GM12878 (cell line): ENCODE results near the gene GABARAPL2. TPM values are rescaled to one million over a fixed set of nuclear protein-coding genes. Genes with fewer than 3 reads are reported as not detected.

Experiments used
- CEBPB ChIP-seq, 2 experiments: fragments of 150-350 bp in 1 of 2; IDR thresholded peaks; 2 replicates each; pipeline ENCODE4 v1.6.1; 2012 to 2014; ENCODE audit warnings: low read depth in 2 of 2, low read length in 2 of 2, borderline replicate concordance in 1 of 2, inconsistent platforms in 1 of 2
- CHD1 ChIP-seq: IDR thresholded peaks from 2 replicates; pipeline ENCODE4 v1.6.1; 2012; ENCODE audit warnings: low read depth, low read length, improper control_type of control experiment
- E4F1 ChIP-seq: fragments of 450-650 bp; IDR thresholded peaks from 2 replicates; pipeline ENCODE4 v1.6.1; 2018; ENCODE audit warnings: borderline replicate concordance, mild to moderate bottlenecking; ENCODE audit not compliant: partially characterized antibody
- ETV6 ChIP-seq, 2 experiments: fragments of 450-650 bp in 1 of 2; IDR thresholded peaks in 1 of 2; conservative IDR thresholded peaks in 1 of 2; 2 replicates each; pipeline ENCODE4 v1.6.1; 2014; ENCODE audit warnings: antibody characterized with exemption in 1 of 2, borderline replicate concordance in 1 of 2, low read depth in 1 of 2, mild to moderate bottlenecking in 1 of 2, moderate library complexity in 1 of 2
- FOXK2 ChIP-seq: fragments of 450-650 bp; IDR thresholded peaks from 2 replicates; pipeline ENCODE4 v1.6.1; 2017; ENCODE audit warnings: mild to moderate bottlenecking, moderate library complexity
- GABPA ChIP-seq: IDR thresholded peaks from 2 replicates; pipeline ENCODE4 v1.6.1; 2014; ENCODE audit warnings: antibody characterized with exemption, low read depth, mild to moderate bottlenecking, inconsistent platforms
- HDAC2 ChIP-seq: fragments of 200-600 bp; sonication (generic); IDR thresholded peaks from 2 replicates; pipeline ENCODE4 v1.6.1; 2017
- HDAC6 ChIP-seq: fragments of 200-600 bp; sonication (generic); IDR thresholded peaks from one replicate; pipeline ENCODE4 v1.8.0; 2017; ENCODE audit warnings: antibody characterized with exemption; ENCODE audit not compliant: unreplicated experiment
- HSF1 ChIP-seq: fragments of 150-350 bp; IDR thresholded peaks from 2 replicates; pipeline ENCODE4 v1.6.1; 2014; ENCODE audit warnings: mild to moderate bottlenecking, low read depth, low read length
- IKZF1 ChIP-seq: fragments of 450-650 bp; conservative IDR thresholded peaks from 2 replicates; pipeline ENCODE4 v1.6.1; 2017; ENCODE audit warnings: antibody characterized with exemption, mild to moderate bottlenecking
- KAT2A ChIP-seq: conservative IDR thresholded peaks from 2 replicates; pipeline ENCODE4 v1.6.1; 2011; ENCODE audit warnings: low read depth, low read length; ENCODE audit not compliant: control insufficient read depth
- MEF2A ChIP-seq: IDR thresholded peaks from 2 replicates; pipeline ENCODE4 v1.6.1; 2011; ENCODE audit warnings: low read depth, mild to moderate bottlenecking, low read length, moderate library complexity; ENCODE audit not compliant: insufficient read depth
- MTA3 ChIP-seq: IDR thresholded peaks from 2 replicates; pipeline ENCODE4 v1.6.1; 2012; ENCODE audit warnings: low read length, inconsistent platforms, borderline replicate concordance
- MYC ChIP-seq: IDR thresholded peaks from 2 replicates; pipeline ENCODE4 v1.6.1; 2011; ENCODE audit warnings: mild to moderate bottlenecking, low read length, moderate library complexity, inconsistent platforms; ENCODE audit not compliant: insufficient read depth, insufficient replicate concordance, insufficient read length, severe bottlenecking
- NFIC ChIP-seq: IDR thresholded peaks from 2 replicates; pipeline ENCODE4 v1.6.1; 2012; ENCODE audit warnings: low read depth, mild to moderate bottlenecking, inconsistent platforms, low read length, moderate library complexity
- NFYA ChIP-seq: IDR thresholded peaks from 2 replicates; pipeline ENCODE4 v1.6.1; 2011; ENCODE audit warnings: low read depth, mild to moderate bottlenecking, low read length, improper control_type of control experiment, borderline replicate concordance
- NRF1 ChIP-seq: conservative IDR thresholded peaks from 2 replicates; pipeline ENCODE4 v1.6.1; 2011; ENCODE audit warnings: mild to moderate bottlenecking, low read depth, low read length, improper control_type of control experiment
- PML ChIP-seq: IDR thresholded peaks from 2 replicates; pipeline ENCODE4 v1.6.1; 2012; ENCODE audit warnings: low read length, inconsistent platforms
- POLR2AphosphoS5 ChIP-seq: IDR thresholded peaks from 2 replicates; pipeline ENCODE4 v1.6.1; 2011; ENCODE audit warnings: mild to moderate bottlenecking, low read length, inconsistent platforms
- POU2F2 ChIP-seq: IDR thresholded peaks from 3 replicates; pipeline ENCODE4 v1.6.1; 2011; ENCODE audit warnings: low read depth, mild to moderate bottlenecking, low read length, borderline replicate concordance
- RBBP5 ChIP-seq: fragments of 200-600 bp; sonication (generic); conservative IDR thresholded peaks from 2 replicates; pipeline ENCODE4 v1.6.1; 2016
- REST ChIP-seq: IDR thresholded peaks from 2 replicates; pipeline ENCODE4 v1.6.1; 2012; ENCODE audit warnings: mild to moderate bottlenecking, low read depth, low read length
- SUZ12 ChIP-seq: fragments of 200-600 bp; sonication (generic); IDR thresholded peaks from one replicate; pipeline ENCODE4 v1.6.1; 2018; ENCODE audit warnings: antibody characterized with exemption, mild to moderate bottlenecking; ENCODE audit not compliant: unreplicated experiment
- YBX1 ChIP-seq: fragments of 450-650 bp; IDR thresholded peaks from 2 replicates; pipeline ENCODE4 v1.6.1; 2016; ENCODE audit warnings: antibody characterized with exemption
- polyA plus RNA-seq, 11 experiments: library from polyadenylated mRNA; depleted of rRNA in 4 of 11; unstranded in 6 of 11; stranded (reverse) in 5 of 11; fragments of >200 nt; fragmentation: Nextera tagmentation in 4 of 11; fragmentation: Illumina TruSeq in 1 of 11; extraction: Ambion mirVana in 4 of 11; extraction: Trizol in 1 of 11; gene quantifications; 1 replicate in 1 of 11; 2 replicates in 10 of 11; pipeline versions ENCODE4 v1.2.1 to v1.2.3, GENCODE V29; 2011 to 2016; ENCODE audit warnings: inconsistent platforms in 2 of 11, missing spikeins in 2 of 11, low read depth in 1 of 11
- total RNA-seq, 4 experiments: library from RNA; depleted of rRNA in 3 of 4; stranded (reverse); fragments of >200 nt in 3 of 4; fragmentation: Illumina TruSeq in 1 of 4; extraction: Trizol in 1 of 4; gene quantifications; 2 replicates each; pipeline versions ENCODE4 v1.2.1 to v1.2.3, GENCODE V29; 2013 to 2021

GABARAPL2 gene
- total and polyA plus RNA-seq, 10 of the 15 experiments (the other 5 are each of a cell fraction or from before 2014, with no cell fraction given), result 61.9 to 359 (median 128) TPM

GRCh38 chr16:75566040-75566757 lies at the start of gene GABARAPL2 (continued):
- TF ChIP-seq CEBPB (IDR thresholded peaks at IDR 0.05; ENCODE audit: borderline replicate concordance in 1 of 2, low read depth in 2 of 2, low read length in 2 of 2) (no peak), NFIC (no peak), GABPA (peak; percentile 88), NFYA (no peak), SUZ12 (no peak), YBX1 (no peak), HSF1 (no peak), NRF1 (no peak), E4F1 (no peak), KAT2A (no peak), CHD1 (no peak), MTA3 (no peak), REST (no peak), RBBP5 (no peak), ETV6 (conservative IDR thresholded peaks at IDR 0.05 in 1 of 2, IDR thresholded peaks at IDR 0.05 in 1 of 2; ENCODE audit: borderline replicate concordance in 1 of 2, low read depth in 1 of 2) (no peak), MEF2A (no peak), IKZF1 (peak; percentile 75; the same call in 1 of the 2 replicates), PML (peak; percentile 40; the same call in 1 of the 2 replicates), POU2F2 (no peak), HDAC2 (no peak), HDAC6 (no peak), MYC (no peak), POLR2AphosphoS5 (peak; percentile 30; the same call in 1 of the 2 replicates), FOXK2 (peak; percentile 41; the same call in 1 of the 2 replicates)
